M059J (cell line): ENCODE data around the gene KCNE5. TPM values are rescaled to one million over a fixed set of nuclear protein-coding genes. Genes with fewer than 3 reads are reported as not detected.
"Not testable (repeated sequence)": the region's sequence is repeated elsewhere in the genome, so short reads cannot be mapped to it uniquely, and the experiment has no call there.

Experiments
- DNase-seq: peaks from one replicate; pipeline ENCODE4 v3.0.0-alpha.2; 2012; ENCODE audit warnings: low read depth
- total RNA-seq: library from RNA; depleted of rRNA; stranded (reverse); fragments of >200 nt; shearing (Covaris generic); gene quantifications from 2 replicates; pipeline ENCODE4 v1.2.3, GENCODE V29; 2014; rRNA removed

Gene KCNE5
- total RNA-seq, 1 experiment from 2014 or later = 0.86 TPM

DNA sequence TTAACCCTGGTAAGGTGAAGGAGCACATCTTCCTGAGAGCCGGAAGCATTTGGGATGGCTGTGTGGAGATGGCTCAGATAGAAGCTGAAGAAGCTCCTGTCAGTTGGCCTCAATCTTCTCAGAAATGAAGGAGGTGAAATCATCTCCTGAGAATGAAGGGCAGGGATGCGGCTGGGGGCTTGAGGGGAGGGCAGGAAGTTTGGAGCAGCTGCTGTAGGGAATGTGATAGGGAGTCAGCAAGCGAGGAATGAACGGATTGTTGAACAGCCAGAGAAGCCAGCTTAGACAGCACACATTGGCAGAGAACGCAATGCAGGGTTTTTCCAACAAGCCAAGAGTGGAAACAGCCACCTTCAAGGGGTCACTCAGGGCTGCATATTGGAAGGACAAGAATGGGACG lies 10.0 kb downstream of the KCNE5 start:
- no peak for DNase-seq

DNA sequence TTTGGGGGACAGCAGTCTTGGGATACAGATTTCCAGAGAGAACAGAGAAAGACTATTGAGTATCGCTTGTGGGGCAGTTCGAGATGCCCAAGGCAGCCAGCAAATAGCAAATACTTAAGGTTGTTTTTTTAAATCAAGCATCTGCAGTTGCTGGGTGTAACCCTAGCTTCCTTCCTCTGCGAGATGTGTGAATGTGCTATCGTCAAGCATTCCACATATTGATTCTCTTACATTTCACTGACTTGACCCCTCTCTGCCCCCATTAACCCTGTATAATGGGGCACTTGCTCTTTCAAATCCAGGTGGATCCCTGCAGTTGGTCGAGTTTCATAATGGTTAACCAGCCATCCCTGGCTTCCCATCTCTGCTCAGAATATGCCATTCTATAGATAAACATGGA lies 23.5 kb downstream of the KCNE5 start:
- DNase-seq = no peak

DNA sequence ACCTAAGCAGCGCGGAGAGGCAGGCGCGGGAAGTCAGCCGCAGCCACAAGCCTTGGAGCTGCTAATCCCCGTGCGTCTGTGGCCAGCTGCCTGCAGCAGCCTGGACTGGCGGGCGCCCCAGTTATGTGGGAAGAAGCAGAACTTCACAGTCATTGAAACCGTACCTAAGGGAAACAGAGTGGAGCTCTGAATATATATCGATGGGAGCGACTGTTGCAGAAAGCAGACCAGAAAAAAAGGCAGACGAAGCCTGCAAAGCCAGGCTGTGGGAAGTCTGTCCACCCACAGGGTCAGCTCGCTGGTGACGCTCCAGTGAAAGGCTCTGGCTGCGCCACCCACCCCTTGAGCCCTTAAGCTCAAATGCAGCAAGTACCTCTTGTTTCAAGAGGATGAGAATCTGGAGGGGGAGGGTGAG lies 24.7 kb downstream of the KCNE5 start:
- peak; percentile 29 for DNase-seq

DNA sequence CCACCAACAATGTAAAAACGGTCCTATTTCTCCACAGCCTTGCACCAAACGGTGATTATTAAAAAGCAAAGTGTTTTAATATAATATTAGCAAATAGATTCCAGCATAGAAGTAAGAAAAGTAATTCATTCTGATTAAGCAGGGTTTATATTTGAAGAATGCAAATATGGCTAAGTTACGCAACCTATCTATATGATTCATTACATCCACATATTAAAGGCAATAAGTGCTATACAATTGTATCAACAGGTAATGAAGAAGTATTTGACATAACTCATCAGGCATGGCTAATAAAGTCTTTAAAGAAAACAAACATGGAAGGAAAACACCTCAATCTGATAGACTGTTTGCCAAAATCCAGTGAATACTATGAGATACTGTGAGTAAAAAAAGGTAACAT lies 29.0 kb downstream of the KCNE5 start:
- DNase-seq = no peak

DNA sequence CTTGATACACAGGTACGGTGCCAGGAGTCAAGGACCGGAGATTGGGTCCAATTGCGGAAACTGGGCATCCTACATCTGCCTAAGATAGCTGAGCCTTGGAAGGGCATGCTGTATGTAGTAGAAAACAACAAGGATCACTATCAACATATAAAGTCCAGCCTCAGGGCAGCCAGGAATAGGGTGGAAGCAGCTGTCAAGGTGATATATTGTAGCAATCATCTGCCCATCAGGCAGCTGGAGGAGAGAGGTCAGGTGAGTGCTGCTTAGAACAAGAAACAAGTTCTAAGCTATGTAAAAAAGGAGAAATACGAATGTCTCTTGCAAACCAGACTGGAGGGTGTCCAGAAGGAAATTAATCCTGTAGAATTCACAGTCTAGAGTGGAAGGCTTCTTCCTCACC lies 34.8 kb downstream of the KCNE5 start:
- DNase-seq = no peak

DNA sequence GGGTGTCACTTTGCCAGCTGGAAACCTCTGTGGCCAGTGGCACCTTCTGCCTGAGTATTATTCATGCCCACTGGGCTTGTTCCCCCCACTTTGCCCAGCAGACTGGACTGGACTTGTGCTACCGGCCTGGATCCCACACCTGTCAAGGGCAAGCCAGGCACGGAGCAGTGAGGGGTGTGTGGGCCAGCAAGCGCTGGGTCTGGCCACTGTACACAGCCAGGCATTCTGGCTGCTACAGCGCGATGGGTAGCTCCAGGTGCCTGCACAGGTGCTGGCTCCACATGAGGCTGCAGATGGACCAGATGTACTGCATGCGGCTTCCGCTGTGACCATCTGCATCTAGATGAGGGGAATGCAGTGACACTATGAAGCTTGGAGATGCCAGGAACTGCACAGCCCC lies 39.5 kb downstream of the KCNE5 start:
- no peak for DNase-seq

DNA sequence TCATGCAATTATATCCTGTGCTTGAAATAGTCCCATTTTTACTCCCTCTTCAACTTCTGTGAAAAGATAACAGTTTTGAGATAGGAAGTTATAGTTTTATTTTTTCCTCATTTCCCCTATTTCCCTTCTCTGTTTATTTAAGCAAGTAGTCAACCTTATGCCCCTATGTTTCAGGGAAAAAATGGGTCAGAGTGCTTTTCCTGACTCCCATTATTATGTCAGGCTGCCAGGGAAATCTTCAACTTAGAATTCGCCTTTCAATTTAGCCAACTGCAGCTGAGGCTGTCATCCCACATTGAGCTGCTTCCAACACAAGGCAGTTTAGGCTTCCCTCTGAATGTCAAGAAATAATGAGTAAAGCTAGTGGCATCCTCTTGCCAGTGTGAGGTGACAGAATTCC lies 46.1 kb downstream of the KCNE5 start:
- DNase-seq = no peak

DNA sequence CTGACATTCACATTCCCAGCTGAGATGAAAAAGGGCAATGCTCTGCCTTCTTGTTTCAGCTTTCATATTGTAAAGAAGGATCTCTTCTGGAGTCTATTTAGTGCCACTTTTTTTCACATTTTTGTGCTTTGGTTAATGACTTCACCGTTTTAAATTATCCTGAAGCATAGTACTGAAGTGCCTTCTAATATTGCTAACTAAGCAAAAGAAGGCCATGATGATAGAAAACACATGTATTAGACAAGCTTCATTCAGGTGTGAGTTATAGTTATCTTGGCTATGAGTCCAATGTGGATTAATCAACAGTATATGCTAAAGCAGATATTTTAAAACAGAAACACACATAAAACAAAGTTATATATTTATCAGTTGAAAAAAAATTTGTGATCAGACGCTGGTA lies 47.9 kb downstream of the KCNE5 start:
- no peak for DNase-seq

DNA sequence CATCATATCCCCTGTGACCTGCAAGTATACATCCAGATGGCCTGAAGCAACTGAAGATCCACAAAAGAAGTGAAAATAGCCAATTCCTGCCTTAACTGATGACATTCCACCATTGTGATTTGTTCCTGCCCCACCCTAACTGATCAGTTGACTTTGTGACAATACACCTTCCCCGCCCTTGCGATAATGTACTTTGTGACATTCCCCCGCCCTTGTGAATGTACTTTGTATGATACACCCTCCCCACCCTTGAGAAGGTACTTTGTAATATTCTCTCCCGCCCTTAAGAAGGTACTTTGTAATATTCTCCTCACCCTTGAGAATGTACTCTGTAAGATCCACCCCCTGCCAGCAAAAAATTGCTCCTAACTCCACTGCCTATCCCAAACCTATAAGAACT lies 48.9 kb downstream of the KCNE5 start:
- DNase-seq = not testable (repeated sequence)

Other genes starting within 250 kb of the KCNE5 start
- gene GUCY2F, start 143.1 kb downstream of the KCNE5 start, total RNA-seq = not detected in 2 replicates
- gene NXT2, start 88.3 kb downstream of the KCNE5 start, total RNA-seq = 22.9 and 30.5 TPM in 2 replicates
- gene ACSL4, start 108.1 kb upstream of the KCNE5 start, total RNA-seq = 107 and 142 TPM in 2 replicates